K562 (cell line): ENCODE measurements around the gene SPNS1. TPM values are rescaled to one million over a fixed set of nuclear protein-coding genes. Genes with fewer than 3 reads are reported as not detected.

Experiments
- BCOR ChIP-seq: fragments of 450-650 bp; IDR thresholded peaks from 2 replicates; pipeline ENCODE4 v1.6.1; 2016
- CBX1 ChIP-seq: sonication (generic); IDR thresholded peaks from 2 replicates; pipeline ENCODE4 v1.6.1; 2016; ENCODE audit warnings: antibody characterized with exemption, low read depth, mild to moderate bottlenecking
- ELF2 ChIP-seq: fragments of 250-450 bp; sonication (Bioruptor Pico); IDR thresholded peaks from 2 replicates; pipeline ENCODE4 v1.5.0; 2021; ENCODE audit warnings: mild to moderate bottlenecking
- ELK1 ChIP-seq: sonication (generic); formaldehyde crosslinking; IDR thresholded peaks from 2 replicates; pipeline ENCODE4 v1.8.1; 2022; ENCODE audit warnings: missing genetic modification reagents
- HNRNPH1 ChIP-seq: fragments of 200-400 bp; formaldehyde crosslinking; optimal IDR thresholded peaks from 2 replicates; pipeline ENCODE3; 2017; ENCODE audit warnings: low read depth, mild to moderate bottlenecking, low read length, moderate library complexity
- KDM1A ChIP-seq, 2 experiments: fragments of 450-650 bp; IDR thresholded peaks; 2 replicates each; pipeline ENCODE4 v1.6.1; 2016; ENCODE audit warnings: mild to moderate bottlenecking in 2 of 2
- MAZ ChIP-seq, 2 experiments: fragments of 450-650 bp in 1 of 2; sonication (generic) in 1 of 2; formaldehyde crosslinking; IDR thresholded peaks in 1 of 2; conservative IDR thresholded peaks in 1 of 2; 2 replicates each; pipeline versions ENCODE4 v1.4.0 to v1.5.0; 2020; ENCODE audit warnings: mild to moderate bottlenecking in 1 of 2, missing genetic modification reagents in 1 of 2
- MGA ChIP-seq: fragments of 450-650 bp; IDR thresholded peaks from 2 replicates; pipeline ENCODE4 v1.6.1; 2016; ENCODE audit warnings: mild to moderate bottlenecking, moderate library complexity
- MYBL2 ChIP-seq, 2 experiments: fragments of 450-650 bp in 1 of 2; sonication (generic) in 1 of 2; formaldehyde crosslinking in 1 of 2; IDR thresholded peaks; 2 replicates each; pipeline versions ENCODE4 v1.6.1 to v1.8.1; 2017 to 2022; ENCODE audit warnings: borderline replicate concordance in 1 of 2, inconsistent platforms in 1 of 2, low read depth in 1 of 2, mild to moderate bottlenecking in 1 of 2, missing genetic modification reagents in 1 of 2, moderate library complexity in 1 of 2
- RAD51 ChIP-seq: fragments of 450-650 bp; IDR thresholded peaks from 2 replicates; pipeline ENCODE4 v1.7.1; 2016; ENCODE audit warnings: low read depth, mild to moderate bottlenecking, borderline replicate concordance
- SMARCB1 ChIP-seq: IDR thresholded peaks from 2 replicates; pipeline ENCODE4 v1.6.1; 2011; ENCODE audit warnings: improper control_type of control experiment, low read depth; ENCODE audit not compliant: insufficient read length
- USF1 ChIP-seq: sonication (generic); formaldehyde crosslinking; IDR thresholded peaks from 2 replicates; pipeline ENCODE4 v1.9.0; 2022; ENCODE audit warnings: mild to moderate bottlenecking, missing genetic modification reagents
- ZNF133 ChIP-seq: fragments of 250-450 bp; sonication (Bioruptor Pico); IDR thresholded peaks from 2 replicates; pipeline ENCODE4 v1.4.0; 2020; ENCODE audit warnings: mild to moderate bottlenecking
- polyA plus RNA-seq, 8 experiments: library from polyadenylated mRNA; depleted of rRNA in 4 of 8; stranded (reverse) in 5 of 8; unstranded in 3 of 8; fragments of >200 nt; fragmentation: Nextera tagmentation in 2 of 8; fragmentation: Illumina TruSeq in 1 of 8; extraction: Ambion mirVana in 2 of 8; extraction: Trizol in 1 of 8; gene quantifications; 2 replicates each; pipeline versions ENCODE4 v1.2.1 to v1.2.3, GENCODE V29; 2011 to 2014; ENCODE audit warnings: inconsistent platforms in 1 of 8, missing spikeins in 1 of 8
- total RNA-seq, 7 experiments: library from RNA; depleted of rRNA in 6 of 7; stranded (reverse); fragments of >200 nt in 6 of 7; fragmentation: Illumina TruSeq in 2 of 7; extraction: Trizol in 2 of 7; gene quantifications; 2 replicates each; pipeline versions ENCODE4 v1.2.1 to v1.2.3, GENCODE V29; 2011 to 2021; ENCODE audit warnings: low replicate concordance in 1 of 7

The SPNS1 gene
- total and polyA plus RNA-seq, 9 of the 15 experiments (the other 6 are each of a cell fraction or from before 2014, with no cell fraction given), result 0.58 to 64.9 (median 13.7) TPM

- TF ChIP-seq ELK1 (CRISPR knock-in tag) (no peak), MAZ (CRISPR knock-in tag; conservative IDR thresholded peaks at IDR 0.05 in 1 of 2, IDR thresholded peaks at IDR 0.05 in 1 of 2) (peak; percentile 53 to 74), CBX1 (peak; percentile 94), HNRNPH1 (no peak), RAD51 (peak; percentile 99), SMARCB1 (no peak), KDM1A (IDR thresholded peaks at IDR 0.05) (peak; percentile 93 to 95), ELF2 (no peak), BCOR (0 out of 2 replicates have a peak, but pooled peaks have one; percentile 9), ZNF133 (no peak), MYBL2 (IDR thresholded peaks at IDR 0.05; ENCODE audit: low read depth) (no peak), MYBL2 (CRISPR knock-in tag; IDR thresholded peaks at IDR 0.05; ENCODE audit: borderline replicate concordance) (no peak), MGA (peak; percentile 84), USF1 (peak; percentile 100)
These were observed at the start of gene SPNS1 (continued) for GRCh38 chr16:28974437-28975157.
